GM12892 (cell line): ENCODE results near the gene TIMM8A.

Source experiments
- POLR2A ChIP-seq: IDR thresholded peaks from 2 replicates; pipeline ENCODE4 v1.6.1; 2011; ENCODE audit warnings: low read depth, low read length, control low read depth
- POLR2AphosphoS5 ChIP-seq: IDR thresholded peaks from 2 replicates; pipeline ENCODE4 v1.6.1; 2011; ENCODE audit warnings: low read depth, low read length, control low read depth
- TAF1 ChIP-seq: IDR thresholded peaks from 2 replicates; pipeline ENCODE4 v1.6.1; 2011; ENCODE audit warnings: low read depth, mild to moderate bottlenecking, control low read depth, low read length, borderline replicate concordance

DNA sequence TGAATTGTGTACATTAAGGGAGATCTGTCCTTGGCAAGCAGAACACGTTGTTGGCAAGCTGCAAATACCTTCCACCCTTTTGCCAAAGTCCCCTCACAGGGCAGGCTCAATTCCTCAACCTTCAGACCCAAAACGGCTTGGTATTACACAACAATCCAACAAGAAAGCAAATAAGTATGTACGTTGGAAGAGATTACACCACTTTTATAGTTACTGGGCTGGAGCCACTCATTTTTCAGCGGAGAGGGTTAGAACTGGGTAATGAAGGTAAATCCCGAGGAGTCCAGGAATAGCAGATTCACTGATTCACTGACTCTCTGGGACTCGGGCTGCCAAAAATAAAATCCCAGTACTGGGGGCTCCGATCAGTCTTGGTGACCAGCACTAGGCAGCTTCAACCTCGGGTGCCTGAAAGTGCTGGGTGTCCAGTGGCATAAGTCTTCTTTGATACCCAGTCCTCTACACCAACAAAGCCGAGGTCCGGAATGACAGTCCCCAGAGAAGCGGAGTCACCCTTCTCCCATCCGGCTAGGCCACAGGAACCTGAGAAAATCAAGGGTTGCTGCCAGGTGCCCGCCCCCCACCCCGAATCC is 587 bp downstream of the TIMM8A start:
- no peak for TF ChIP-seq POLR2A
- no peak for TF ChIP-seq TAF1
- TF ChIP-seq POLR2AphosphoS5: no peak
